ENCODE data around the gene GRM1.

DNA sequence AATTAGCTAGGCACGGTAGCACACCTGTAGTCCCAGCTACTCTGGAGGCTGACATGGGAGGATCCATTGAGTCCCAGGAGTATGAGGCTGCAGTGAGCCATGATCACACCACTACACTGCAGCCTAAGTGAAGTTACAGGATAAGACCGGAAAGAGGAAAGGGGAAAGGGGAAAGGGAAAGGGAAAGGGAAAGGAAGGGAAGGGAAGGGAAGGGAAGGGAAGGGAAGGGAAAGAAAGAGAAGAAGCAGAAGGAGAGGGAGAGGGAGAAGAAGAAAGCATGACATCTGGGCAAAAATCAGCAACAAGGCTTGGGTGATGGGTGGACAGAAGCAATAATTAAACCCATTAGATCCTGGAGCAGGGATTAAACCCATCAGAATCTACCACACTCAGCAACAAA, 413.0 kb downstream of the GRM1 start:
- TF ChIP-seq, protein P1, sequence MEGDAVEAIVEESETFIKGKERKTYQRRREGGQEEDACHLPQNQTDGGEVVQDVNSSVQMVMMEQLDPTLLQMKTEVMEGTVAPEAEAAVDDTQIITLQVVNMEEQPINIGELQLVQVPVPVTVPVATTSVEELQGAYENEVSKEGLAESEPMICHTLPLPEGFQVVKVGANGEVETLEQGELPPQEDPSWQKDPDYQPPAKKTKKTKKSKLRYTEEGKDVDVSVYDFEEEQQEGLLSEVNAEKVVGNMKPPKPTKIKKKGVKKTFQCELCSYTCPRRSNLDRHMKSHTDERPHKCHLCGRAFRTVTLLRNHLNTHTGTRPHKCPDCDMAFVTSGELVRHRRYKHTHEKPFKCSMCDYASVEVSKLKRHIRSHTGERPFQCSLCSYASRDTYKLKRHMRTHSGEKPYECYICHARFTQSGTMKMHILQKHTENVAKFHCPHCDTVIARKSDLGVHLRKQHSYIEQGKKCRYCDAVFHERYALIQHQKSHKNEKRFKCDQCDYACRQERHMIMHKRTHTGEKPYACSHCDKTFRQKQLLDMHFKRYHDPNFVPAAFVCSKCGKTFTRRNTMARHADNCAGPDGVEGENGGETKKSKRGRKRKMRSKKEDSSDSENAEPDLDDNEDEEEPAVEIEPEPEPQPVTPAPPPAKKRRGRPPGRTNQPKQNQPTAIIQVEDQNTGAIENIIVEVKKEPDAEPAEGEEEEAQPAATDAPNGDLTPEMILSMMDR (IDR thresholded peaks at IDR 0.05; ENCODE audit: extremely low read depth in 1 of 2, insufficient read depth in 1 of 2, low read depth in 1 of 2, low read length in 2 of 2) = no peak
- no peak for TF ChIP-seq POLR2AphosphoS5 (IDR thresholded peaks at IDR 0.05; ENCODE audit: insufficient read depth, low read depth, low read length)

All from endothelial cell of umbilical vein (primary cell).